ENCODE measurements around the gene MZF1.

GRCh38 chr19:58556622-58557220 is 16.4 kb downstream of the MZF1 start:
- TF ChIP-seq CTCF (IDR thresholded peaks at IDR 0.05 in 2 of 3, conservative IDR thresholded peaks at IDR 0.05 in 1 of 3; ENCODE audit: insufficient read depth in 2 of 3, low read depth in 1 of 3, low read length in 3 of 3) (no peak), TAF1 (IDR thresholded peaks at IDR 0.05; ENCODE audit: control insufficient read depth, extremely low read depth, insufficient read depth, low read length, severe bottlenecking) (no peak), MTA3 (IDR thresholded peaks at IDR 0.05; ENCODE audit: borderline replicate concordance) (no peak), MXI1 (IDR thresholded peaks at IDR 0.05; ENCODE audit: low read depth, low read length) (no peak), POLR2A (conservative IDR thresholded peaks at IDR 0.05) (no peak), NBN (IDR thresholded peaks at IDR 0.05; ENCODE audit: low read depth) (no peak), REST (IDR thresholded peaks at IDR 0.05; ENCODE audit: borderline replicate concordance) (no peak), REST (CRISPR knock-in tag; IDR thresholded peaks at IDR 0.05; ENCODE audit: low read depth) (no peak), STAT5B (CRISPR knock-in tag; IDR thresholded peaks at IDR 0.05) (no peak), CBX5 (IDR thresholded peaks at IDR 0.05; ENCODE audit: borderline replicate concordance, low read depth) (no peak), MCM2 (IDR thresholded peaks at IDR 0.05; ENCODE audit: low read depth) (no peak), TCF7 (IDR thresholded peaks at IDR 0.05; ENCODE audit: borderline replicate concordance) (no peak), TAF9B (IDR thresholded peaks at IDR 0.05; ENCODE audit: partially characterized antibody) (no peak), NR2C1 (IDR thresholded peaks at IDR 0.05) (no peak), NR2C1 (tag; IDR thresholded peaks at IDR 0.05) (no peak), ASH1L (IDR thresholded peaks at IDR 0.05; ENCODE audit: borderline replicate concordance, low read depth, partially characterized antibody) (no peak)

All from K562 (cell line).